H1 (cell line): ENCODE results near the gene ELP6. TPM values are rescaled to one million over a fixed set of nuclear protein-coding genes. Genes with fewer than 3 reads are reported as not detected.

ENCODE experiments used
- CTCF ChIA-PET: fragments of 300-600 bp; sonication (Branson Sonifier 250); formaldehyde crosslinking; loops from one replicate; lab custom pipeline; 2021; ENCODE audit not compliant: partially characterized antibody; lab: Charles Lee
- POLR2A ChIA-PET: fragments of 300-600 bp; sonication (Branson Sonifier 250); formaldehyde crosslinking; loops from one replicate; lab custom pipeline; 2021; ENCODE audit warnings: inconsistent platforms; ENCODE audit not compliant: partially characterized antibody; lab: Charles Lee
- DNase-seq, 2 experiments: peaks; one replicate each; pipeline versions ENCODE4 v3.0.0 to v3.0.0-alpha.2; 2010 to 2022; ENCODE audit warnings: low spot score in 2 of 2, low read depth in 1 of 2, mixed read lengths in 1 of 2
- FAIRE-seq: peaks from 2 replicates; lab custom pipeline; 2011; peaks lifted over from hg19 to GRCh38; lab: Jason Lieb, UNC
- H2AFZ ChIP-seq: 2 replicates; pipeline ENCODE4 v1.8.1; 2012; ENCODE audit warnings: low read length, inconsistent platforms
- H2AK5ac ChIP-seq: 2 replicates; pipeline ENCODE4 v1.6.1; 2013; ENCODE audit warnings: low read depth, low read length
- H2BK120ac ChIP-seq: replicated peaks from 2 replicates; pipeline ENCODE3; 2013; ENCODE audit warnings: low read depth, low read length, inconsistent platforms
- H2BK12ac ChIP-seq: 2 replicates; pipeline ENCODE4 v1.6.1; 2013; ENCODE audit warnings: low read depth, low read length
- H2BK15ac ChIP-seq: 2 replicates; pipeline ENCODE4 v1.6.1; 2013; ENCODE audit warnings: low read length
- H2BK20ac ChIP-seq: 2 replicates; pipeline ENCODE4 v1.6.1; 2013; ENCODE audit warnings: low read length
- H2BK5ac ChIP-seq: 2 replicates; pipeline ENCODE4 v1.6.1; 2013; ENCODE audit warnings: low read depth, low read length
- H3K14ac ChIP-seq: 2 replicates; pipeline ENCODE4 v1.6.1; 2013; ENCODE audit warnings: inconsistent platforms; ENCODE audit not compliant: insufficient read length
- H3K18ac ChIP-seq: 2 replicates; pipeline ENCODE4 v1.6.1; 2013; ENCODE audit warnings: low read length; ENCODE audit errors: extremely low read depth
- H3K23ac ChIP-seq: 2 replicates; pipeline ENCODE4 v1.6.1; 2013; ENCODE audit warnings: inconsistent platforms; ENCODE audit not compliant: insufficient read length
- H3K23me2 ChIP-seq: 2 replicates; pipeline ENCODE4 v1.6.1; 2013; ENCODE audit warnings: low read depth, low read length
- H3K27ac ChIP-seq: 2 replicates; pipeline ENCODE4 v1.6.1; 2011; ENCODE audit warnings: low read depth, low read length, inconsistent platforms
- H3K27me3 ChIP-seq, 4 experiments: replicated peaks in 1 of 4; 1 replicate in 1 of 4; 2 replicates in 3 of 4; pipeline versions ENCODE4 v1.6.1 to v1.8.1; 2011 to 2013; ENCODE audit warnings: low read length in 3 of 4, mild to moderate bottlenecking in 3 of 4, inconsistent platforms in 2 of 4, mixed read lengths in 2 of 4, moderate library complexity in 1 of 4; ENCODE audit not compliant: control insufficient read depth in 3 of 4, insufficient read depth in 3 of 4; ENCODE audit errors: extremely low read depth in 1 of 4
- H3K36me3 ChIP-seq, 4 experiments: 2 replicates each; pipeline versions ENCODE4 v1.6.1 to v1.8.1; 2011 to 2013; ENCODE audit warnings: mild to moderate bottlenecking in 4 of 4, low read length in 3 of 4, moderate library complexity in 2 of 4, control low read depth in 1 of 4, inconsistent platforms in 1 of 4; ENCODE audit not compliant: insufficient read depth in 4 of 4, control insufficient read depth in 2 of 4
- H3K4ac ChIP-seq: replicated peaks from 2 replicates; pipeline ENCODE3; 2013; ENCODE audit warnings: low read length, low read depth, mixed read lengths, inconsistent platforms; ENCODE audit not compliant: insufficient read length
- H3K4me1 ChIP-seq, 4 experiments: replicated peaks in 1 of 4; 1 replicate in 1 of 4; 2 replicates in 3 of 4; pipeline versions ENCODE4 v1.6.1 to v1.8.1; 2011 to 2013; ENCODE audit warnings: low read length in 3 of 4, inconsistent platforms in 2 of 4, mixed read lengths in 1 of 4; ENCODE audit not compliant: insufficient read depth in 4 of 4, control insufficient read depth in 3 of 4
- H3K4me2 ChIP-seq, 2 experiments: 2 replicates each; pipeline versions ENCODE4 v1.6.1 to v1.8.1; 2011 to 2013; ENCODE audit warnings: low read depth in 2 of 2, low read length in 2 of 2, control low read depth in 1 of 2, inconsistent platforms in 1 of 2, mild to moderate bottlenecking in 1 of 2; ENCODE audit not compliant: insufficient read depth in 1 of 2
- H3K4me3 ChIP-seq, 4 experiments: fragments of 200-600, 300-600 bp in 1 of 4; sonication (generic), shearing (Covaris generic), sonication (Bioruptor Twin) in 1 of 4; 2 replicates each; pipeline versions ENCODE4 v1.5.1 to v1.8.1; 2011 to 2016; ENCODE audit warnings: low read length in 4 of 4, low read depth in 3 of 4, control low read depth in 2 of 4, inconsistent platforms in 2 of 4, mild to moderate bottlenecking in 2 of 4, mixed read lengths in 1 of 4, moderate library complexity in 1 of 4; ENCODE audit not compliant: insufficient read depth in 2 of 4; ENCODE audit errors: extremely low read depth in 1 of 4
- H3K56ac ChIP-seq: replicated peaks from 2 replicates; pipeline ENCODE3; 2013; ENCODE audit warnings: low read depth, mild to moderate bottlenecking, mixed read lengths, low read length, inconsistent platforms; ENCODE audit not compliant: insufficient read length
- H3K79me1 ChIP-seq: 2 replicates; pipeline ENCODE4 v1.6.1; 2013; ENCODE audit warnings: low read depth, low read length, control low read depth
- H3K79me2 ChIP-seq, 2 experiments: 2 replicates each; pipeline versions ENCODE4 v1.6.1 to v1.8.1; 2012 to 2013; ENCODE audit warnings: low read length in 2 of 2, mild to moderate bottlenecking in 2 of 2, inconsistent platforms in 1 of 2; ENCODE audit not compliant: insufficient read depth in 2 of 2, control insufficient read depth in 1 of 2
- H3K9ac ChIP-seq, 4 experiments: replicated peaks in 1 of 4; 1 replicate in 1 of 4; 2 replicates in 3 of 4; pipeline versions ENCODE4 v1.6.1 to v1.8.1; 2011 to 2013; ENCODE audit warnings: low read depth in 3 of 4, low read length in 3 of 4, control low read depth in 2 of 4, mild to moderate bottlenecking in 2 of 4, moderate library complexity in 2 of 4, inconsistent platforms in 1 of 4; ENCODE audit errors: extremely low read depth in 1 of 4
- H3K9me3 ChIP-seq, 2 experiments: 2 replicates each; pipeline versions ENCODE4 v1.6.1 to v1.8.1; 2012 to 2013; ENCODE audit warnings: mild to moderate bottlenecking in 2 of 2, moderate library complexity in 2 of 2, control low read depth in 1 of 2, inconsistent platforms in 1 of 2, low read depth in 1 of 2, low read length in 1 of 2, mixed read lengths in 1 of 2; ENCODE audit not compliant: insufficient read depth in 2 of 2
- H4K20me1 ChIP-seq, 2 experiments: replicated peaks in 1 of 2; 2 replicates each; pipeline versions ENCODE3 to v1.8.1; 2011 to 2013; ENCODE audit warnings: inconsistent platforms in 2 of 2, low read length in 2 of 2, mild to moderate bottlenecking in 1 of 2; ENCODE audit not compliant: insufficient read depth in 2 of 2, control insufficient read depth in 1 of 2
- H4K5ac ChIP-seq: 2 replicates; pipeline ENCODE4 v1.6.1; 2013; ENCODE audit warnings: low read length, low read depth, mixed read lengths, inconsistent platforms; ENCODE audit not compliant: insufficient read length
- H4K8ac ChIP-seq: 2 replicates; pipeline ENCODE4 v1.8.0; 2013; ENCODE audit warnings: mild to moderate bottlenecking, moderate library complexity, low read length, inconsistent platforms; ENCODE audit not compliant: insufficient read depth; ENCODE audit errors: extremely low read depth
- H4K91ac ChIP-seq: replicated peaks from 2 replicates; pipeline ENCODE3; 2013; ENCODE audit warnings: low read length, mixed read lengths, inconsistent platforms; ENCODE audit not compliant: insufficient read length
- BACH1 ChIP-seq: IDR thresholded peaks from 2 replicates; pipeline ENCODE4 v1.6.1; 2012; ENCODE audit warnings: low read length, improper control_type of control experiment
- BCL11A ChIP-seq, 2 experiments: IDR thresholded peaks; one replicate each; pipeline ENCODE4 v1.6.1; 2011; ENCODE audit warnings: low read depth in 2 of 2, low read length in 2 of 2, mild to moderate bottlenecking in 2 of 2
- CTCF ChIP-seq, 3 experiments: IDR thresholded peaks; 1 replicate in 2 of 3; 2 replicates in 1 of 3; pipeline versions ENCODE4 v1.5.1 to v1.6.1; 2011; ENCODE audit warnings: low read length in 3 of 3, mild to moderate bottlenecking in 3 of 3, inconsistent platforms in 2 of 3, low read depth in 1 of 3, moderate library complexity in 1 of 3; ENCODE audit not compliant: insufficient read depth in 1 of 3; ENCODE audit errors: control extremely low read depth in 1 of 3
- HDAC2 ChIP-seq, 2 experiments: fragments of 300-600 bp in 1 of 2; sonication (generic) in 1 of 2; IDR thresholded peaks; 2 replicates each; pipeline ENCODE4 v1.6.1; 2011 to 2012; ENCODE audit warnings: low read depth in 2 of 2, low read length in 2 of 2, mild to moderate bottlenecking in 2 of 2, moderate library complexity in 2 of 2, borderline replicate concordance in 1 of 2, inconsistent platforms in 1 of 2
- MAFK ChIP-seq: IDR thresholded peaks from 2 replicates; pipeline ENCODE4 v1.6.1; 2012; ENCODE audit warnings: low read depth, mild to moderate bottlenecking, improper control_type of control experiment, low read length
- RBBP5 ChIP-seq: IDR thresholded peaks from 2 replicates; pipeline ENCODE4 v1.7.1; 2012; ENCODE audit warnings: low read depth, mild to moderate bottlenecking, inconsistent platforms, low read length, moderate library complexity, borderline replicate concordance
- TBP ChIP-seq: IDR thresholded peaks from 2 replicates; pipeline ENCODE4 v1.6.1; 2011; ENCODE audit warnings: low read depth, low read length, improper control_type of control experiment
- USF2 ChIP-seq: IDR thresholded peaks from 2 replicates; pipeline ENCODE4 v1.6.1; 2011; ENCODE audit warnings: low read length, improper control_type of control experiment
- WGBS, 2 experiments: shearing (Covaris generic) in 1 of 2; methylation state at CpG; one replicate each; pipeline versions ENCODE4 v1.1.6 to v1.1.7; 2013 to 2015; ENCODE audit warnings: low lambda C conversion rate in 2 of 2, mixed read lengths in 2 of 2, inconsistent platforms in 1 of 2, low coverage in 1 of 2, missing lambda C conversion rate in 1 of 2; ENCODE audit not compliant: insufficient replicate concordance in 2 of 2, insufficient coverage in 1 of 2, insufficient read length in 1 of 2; ENCODE audit errors: extremely low coverage in 1 of 2, missing lambda C conversion rate in 1 of 2; 5-methylcytosine and 5-hydroxymethylcytosine counted together
- polyA plus RNA-seq, 7 experiments: library from polyadenylated mRNA; depleted of rRNA in 3 of 7; stranded (reverse) in 5 of 7; unstranded in 2 of 7; fragments of >200 nt in 5 of 7; fragments of 200-250 nt in 2 of 7; gene quantifications; 1 replicate in 5 of 7; 2 replicates in 1 of 7; 4 replicates in 1 of 7; pipeline versions ENCODE4 v1.2.1 to v1.2.3, GENCODE V29; 2011 to 2013; ENCODE audit warnings: missing spikeins in 2 of 7, mixed read lengths in 2 of 7
- total RNA-seq: library from RNA; stranded (reverse); fragmentation: NEBNext Ultra II Directional; extraction: Animal tissue kit (Norgen Biotek cat#: 25700); gene quantifications from 2 replicates; pipeline ENCODE4 v1.2.1, GENCODE V29; 2021
- TF ChIP-seq, protein P1 (sequence below): IDR thresholded peaks from 2 replicates; pipeline ENCODE4 v1.6.1; 2011; ENCODE audit warnings: low read depth, mild to moderate bottlenecking, low read length; ENCODE audit not compliant: insufficient read depth

Gene ELP6
- total and polyA plus RNA-seq, 2 of the 8 experiments (the other 6 are each of a cell fraction or from before 2014, with no cell fraction given): 51.1 to 78.7 TPM

DNA sequence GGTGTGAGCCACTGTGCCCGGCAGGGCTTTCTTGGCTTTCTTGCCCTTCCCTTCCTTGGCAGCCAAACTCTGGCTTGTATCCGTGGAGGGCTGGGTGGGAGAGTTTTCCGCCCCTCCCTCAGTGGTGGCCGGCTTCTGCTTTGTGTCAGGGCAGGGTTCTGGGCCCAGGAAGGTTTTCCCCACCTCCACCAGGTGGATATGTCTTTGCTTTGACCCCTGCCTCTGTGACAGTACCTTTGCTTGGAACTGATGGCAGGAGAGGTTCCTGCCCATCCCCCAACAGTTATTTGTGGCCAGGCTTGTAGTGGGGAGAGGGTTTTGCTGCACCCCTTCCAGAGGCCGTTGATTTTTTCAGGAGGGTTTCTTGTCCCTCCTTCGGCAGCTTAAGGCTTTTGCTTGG, 40.8 kb upstream of the ELP6 start:
- no peaks in the 10 kb centered on the region for H4K20me1 ChIP-seq
- CTCF ChIA-PET: interaction anchor here (1.2 to 3.9 kb wide), 2 partner anchors 18 to 31 kb away, joined by 3 to 31 read pairs; no protein-coding TSS in a partner anchor
- no peak overlapping the region for H3K23ac ChIP-seq
- no peak for TF ChIP-seq BACH1
- TF ChIP-seq BCL11A (IDR thresholded peaks at IDR 0.05; ENCODE audit: low read depth in 2 of 2, low read length in 2 of 2): no peak
- TF ChIP-seq CTCF (IDR thresholded peaks at IDR 0.05; ENCODE audit: control extremely low read depth in 1 of 3, insufficient read depth in 1 of 3, low read depth in 1 of 3, low read length in 3 of 3): no peak
- no peak for TF ChIP-seq RBBP5
- TF ChIP-seq USF2: no peak
- TF ChIP-seq MAFK: no peak
- TF ChIP-seq, protein P1, sequence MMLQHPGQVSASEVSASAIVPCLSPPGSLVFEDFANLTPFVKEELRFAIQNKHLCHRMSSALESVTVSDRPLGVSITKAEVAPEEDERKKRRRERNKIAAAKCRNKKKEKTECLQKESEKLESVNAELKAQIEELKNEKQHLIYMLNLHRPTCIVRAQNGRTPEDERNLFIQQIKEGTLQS: no peak
- TF ChIP-seq TBP: no peak
- no peak for TF ChIP-seq HDAC2 (IDR thresholded peaks at IDR 0.05; ENCODE audit: borderline replicate concordance in 1 of 2, low read depth in 2 of 2, low read length in 2 of 2)

More for the DNA sequence above, 40.8 kb upstream of the ELP6 start:
- no peak overlapping the region for H3K27ac ChIP-seq
- no peaks in the 10 kb centered on the region for H3K79me2 ChIP-seq
- no peak overlapping the region for H3K18ac ChIP-seq
- H2AFZ ChIP-seq: 0 out of 2 replicates have a peak overlapping the region, but pooled peaks have one; percentile 57
- H3K79me1 ChIP-seq: no peaks in the 10 kb centered on the region
- no peak overlapping the region for H3K56ac ChIP-seq
- no peak overlapping the region for H3K14ac ChIP-seq
- no peak overlapping the region for H4K91ac ChIP-seq
- H2BK5ac ChIP-seq: no peak overlapping the region
- DNase-seq (no peak), FAIRE-seq (no peak)
- no peaks in the 10 kb centered on the region for H3K36me3 ChIP-seq
- no peaks in the 10 kb centered on the region for H3K23me2 ChIP-seq
- no peak overlapping the region for H3K4me3 ChIP-seq
- H3K9ac ChIP-seq: no peak overlapping the region
- no peak overlapping the region for H2AK5ac ChIP-seq
- peaks cover 0 to 3% (median 1%) of the 10 kb centered on the region in 4 experiments; a peak in 2 of 7 replicates for H3K4me1 ChIP-seq
- H2BK12ac ChIP-seq: no peak overlapping the region
- no peak overlapping the region for H2BK20ac ChIP-seq
- no peaks in the 10 kb centered on the region for H3K9me3 ChIP-seq
- POLR2A ChIA-PET: interaction anchor here (1.1 to 1.3 kb wide), 2 partner anchors 31 to 227 kb away, joined by 3 to 6 read pairs; partner anchors contain the start of gene SMARCC1
- H3K4me2 ChIP-seq: no peak overlapping the region
- peak overlapping the region; percentile 79; the same call in 1 of the 2 replicates for H4K8ac ChIP-seq
- 80% methylated on average over 5 of the region's 6 CpGs; no CpG with 5 or more reads in 1 of the 2 experiments for WGBS, 2 experiments
- no peak overlapping the region for H2BK120ac ChIP-seq
- H3K4ac ChIP-seq: no peak overlapping the region
- no peak overlapping the region for H2BK15ac ChIP-seq
- H4K5ac ChIP-seq: no peak overlapping the region
- H3K27me3 ChIP-seq: no peaks in the 10 kb centered on the region
